GM19372 (cell line): ENCODE results near the gene KRT33A.
"Not testable (repeated sequence)": the region's sequence is repeated elsewhere in the genome, so short reads cannot be mapped to it uniquely, and the experiment has no call there.

Experiments used
- ATAC-seq: cut with Tn5 transposase; IDR thresholded peaks from one replicate; pipeline ENCODE4 v1.9.1; 2021; ENCODE audit warnings: mild to moderate bottlenecking, low read depth, moderate library complexity; ENCODE audit not compliant: unreplicated experiment

KRT33A gene

DNA sequence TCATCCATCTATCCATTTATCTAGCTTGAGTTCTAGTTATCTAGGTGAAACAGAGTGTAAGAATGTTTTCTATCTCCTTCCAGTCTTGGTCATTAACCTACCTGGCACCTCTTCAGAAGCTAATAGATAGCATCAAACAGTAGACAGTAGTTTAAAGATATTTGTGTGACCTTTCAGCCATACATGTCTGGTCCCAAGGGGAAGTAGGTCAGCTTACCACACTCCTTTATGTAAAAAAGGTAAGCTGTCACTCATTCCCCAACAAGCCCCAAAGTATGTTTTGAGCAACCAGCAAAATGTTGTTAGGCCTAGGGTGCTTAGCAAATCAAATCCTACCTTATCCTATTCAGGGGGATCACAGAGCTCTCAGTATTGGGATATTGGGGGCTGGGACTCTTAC, 15.4 kb upstream of the KRT33A start:
- no peak for ATAC-seq

GRCh38 chr17:41363881-41364280, 13.3 kb upstream of the KRT33A start:
- no peak for ATAC-seq

DNA sequence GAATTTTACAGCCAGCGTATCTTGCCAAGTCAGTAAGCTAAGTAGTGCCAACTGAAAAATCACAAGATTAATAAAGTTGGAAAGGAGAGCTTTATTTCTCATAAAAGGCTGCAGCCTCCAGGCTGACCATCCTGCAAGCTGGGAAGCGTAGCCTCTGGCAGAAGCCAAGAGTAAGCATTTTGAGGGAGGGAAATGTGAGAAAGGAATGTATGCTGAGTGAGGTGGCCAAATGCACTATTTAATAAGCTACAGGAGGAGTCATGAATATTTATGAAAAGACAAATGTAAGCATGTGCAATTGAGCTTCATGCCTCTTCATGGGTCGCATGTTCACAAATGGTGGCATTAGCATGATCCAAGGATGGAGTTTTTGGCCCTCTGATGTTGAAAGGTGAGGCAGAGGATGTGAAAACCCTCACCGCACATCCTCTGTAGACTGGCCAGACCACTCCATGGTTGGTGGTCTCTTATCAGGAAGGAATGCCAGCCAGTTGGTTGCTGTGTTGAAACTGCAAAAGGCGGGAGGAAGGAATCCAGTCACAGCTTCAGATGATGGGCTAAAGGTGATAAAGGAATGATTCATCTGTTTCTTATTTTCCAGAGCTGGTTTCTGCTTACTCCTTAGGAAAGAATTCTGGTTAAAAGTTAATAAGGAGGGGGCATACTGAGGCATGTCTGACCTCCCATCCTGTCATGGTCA, 9.8 kb upstream of the KRT33A start:
- no peak for ATAC-seq

- no peak for ATAC-seq
These were observed 3.9 kb upstream of the KRT33A start for GRCh38 chr17:41354536-41354935.

DNA sequence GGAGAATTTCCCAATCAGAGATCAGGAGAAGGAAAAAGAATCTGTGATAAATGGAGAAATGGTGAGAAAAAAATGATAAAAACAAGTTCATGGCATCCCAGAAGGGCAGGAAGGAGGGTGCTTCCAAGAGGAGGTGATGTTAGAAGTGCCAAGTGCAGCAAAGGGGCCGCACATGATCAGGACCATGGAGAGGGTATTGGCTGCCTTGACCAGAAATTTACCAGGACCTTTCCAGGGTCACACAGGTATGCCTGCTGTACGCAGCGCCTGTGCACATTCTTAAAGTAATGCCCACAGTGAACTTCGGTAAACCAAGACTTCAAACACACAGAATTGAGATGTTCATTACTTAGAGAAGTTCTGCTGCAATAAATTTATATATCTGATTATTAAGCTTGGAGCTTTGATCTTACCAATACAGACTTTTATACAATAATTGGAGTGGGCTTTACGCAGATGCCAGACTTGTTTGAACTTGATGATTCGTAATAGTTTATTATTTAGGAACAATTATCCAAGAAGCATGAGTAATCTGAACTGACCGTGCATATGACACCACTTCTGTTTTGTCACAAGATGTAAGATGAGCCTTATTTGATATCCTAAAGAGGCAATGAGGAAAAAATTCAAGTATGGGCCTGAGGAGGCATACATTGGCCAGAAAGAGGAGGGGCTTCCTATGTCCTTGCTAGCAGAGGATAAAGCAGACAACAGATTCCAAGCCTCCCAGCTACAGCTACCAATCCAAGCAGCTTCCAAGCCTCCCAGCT, 2.2 kb upstream of the KRT33A start:
- no peak for ATAC-seq

GRCh38 chr17:41351177-41351576, 549 bp upstream of the KRT33A start:
- no peak for ATAC-seq

GRCh38 chr17:41347869-41348760, 2.5 kb downstream of the KRT33A start:
- no peak for ATAC-seq

DNA sequence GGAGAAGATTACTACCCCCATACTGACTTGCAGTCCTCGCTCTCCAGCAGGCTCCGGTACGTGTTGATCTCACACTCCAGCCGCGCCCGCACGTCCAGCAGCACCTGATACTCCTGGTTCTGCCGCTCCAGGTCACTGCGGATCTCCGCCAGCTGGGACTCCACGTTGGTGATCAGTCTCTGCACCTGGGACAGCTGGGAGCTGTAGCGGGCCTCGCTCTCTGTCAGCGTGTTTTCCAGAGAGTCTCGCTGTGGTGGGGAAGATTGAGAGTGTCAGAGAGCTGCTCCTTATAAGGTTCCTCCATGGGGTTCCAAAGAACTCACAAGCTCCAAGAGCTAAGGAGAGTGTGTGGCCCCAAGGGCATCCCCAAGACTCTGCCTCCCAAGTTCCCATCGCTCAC, 4.2 kb downstream of the KRT33A start:
- ATAC-seq, result not testable (repeated sequence)

GRCh38 chr17:41345992-41346391, 4.6 kb downstream of the KRT33A start:
- ATAC-seq, result no peak

- no peak for ATAC-seq
These were observed 7.6 kb downstream of the KRT33A start for GRCh38 chr17:41343029-41343428.

- ATAC-seq, result no peak
These were observed 9.4 kb downstream of the KRT33A start for GRCh38 chr17:41340934-41341861.

- no peak for ATAC-seq
These were observed 10.1 kb downstream of the KRT33A start for GRCh38 chr17:41340494-41340893.

DNA sequence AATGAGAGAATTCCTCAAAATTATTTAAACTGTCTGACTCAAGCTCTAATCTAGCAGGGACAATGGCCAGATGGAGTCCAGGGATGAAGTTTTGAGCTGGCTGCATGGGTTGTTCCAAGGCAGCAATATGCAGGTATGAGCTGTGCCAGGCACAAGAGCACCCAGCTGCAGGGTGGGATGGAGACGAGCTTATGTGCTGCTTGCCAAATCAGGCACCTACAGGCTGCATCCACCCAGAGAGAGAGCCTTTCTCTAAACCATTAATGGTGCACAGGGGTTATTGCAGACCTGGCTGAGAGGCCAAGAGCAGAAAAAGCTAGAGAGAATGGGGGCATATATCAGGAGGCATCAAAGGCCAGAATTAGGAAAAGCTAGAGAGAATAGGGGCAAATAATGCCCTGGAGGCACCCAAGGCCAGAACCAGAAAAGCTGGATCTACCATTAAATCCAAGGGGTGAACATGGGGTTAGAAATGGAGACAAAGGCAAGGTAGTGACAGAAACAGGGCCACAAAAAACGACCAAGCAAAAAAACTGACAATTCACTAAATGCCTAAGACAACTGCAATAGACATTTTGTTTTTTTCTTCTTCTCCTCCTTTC, 11.0 kb downstream of the KRT33A start:
- no peak for ATAC-seq

DNA sequence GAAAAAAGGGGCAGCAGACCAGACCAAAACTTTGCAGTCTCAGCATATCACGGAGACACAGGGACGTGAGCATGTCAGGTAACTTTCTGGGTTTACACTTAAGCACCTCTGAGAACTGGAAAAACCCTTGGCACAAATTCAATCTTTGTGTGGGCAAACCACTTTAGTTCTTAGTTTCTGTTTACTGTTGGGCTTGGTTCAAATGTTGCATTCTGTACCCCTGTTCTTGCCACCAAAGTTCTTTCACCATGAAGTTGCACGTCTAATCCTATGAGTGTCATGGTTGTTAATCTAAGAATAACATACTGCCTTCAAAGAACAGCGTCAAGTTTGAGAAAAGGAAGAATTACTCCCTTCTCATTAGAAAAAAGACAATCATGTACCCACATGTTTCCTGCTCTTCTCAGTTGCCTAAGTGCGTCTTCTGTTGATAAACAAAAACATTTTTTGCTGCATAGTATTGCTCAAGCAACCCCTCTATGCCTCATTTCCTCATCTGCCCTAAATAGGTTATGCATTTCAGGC, 11.6 kb downstream of the KRT33A start:
- no peak for ATAC-seq

GRCh38 chr17:41335747-41336146, 14.9 kb downstream of the KRT33A start:
- no peak for ATAC-seq

- ATAC-seq, result no peak
These were observed 16.0 kb downstream of the KRT33A start for GRCh38 chr17:41334385-41335305.

- no peak for ATAC-seq
These were observed 16.8 kb downstream of the KRT33A start for GRCh38 chr17:41333836-41334235.

DNA sequence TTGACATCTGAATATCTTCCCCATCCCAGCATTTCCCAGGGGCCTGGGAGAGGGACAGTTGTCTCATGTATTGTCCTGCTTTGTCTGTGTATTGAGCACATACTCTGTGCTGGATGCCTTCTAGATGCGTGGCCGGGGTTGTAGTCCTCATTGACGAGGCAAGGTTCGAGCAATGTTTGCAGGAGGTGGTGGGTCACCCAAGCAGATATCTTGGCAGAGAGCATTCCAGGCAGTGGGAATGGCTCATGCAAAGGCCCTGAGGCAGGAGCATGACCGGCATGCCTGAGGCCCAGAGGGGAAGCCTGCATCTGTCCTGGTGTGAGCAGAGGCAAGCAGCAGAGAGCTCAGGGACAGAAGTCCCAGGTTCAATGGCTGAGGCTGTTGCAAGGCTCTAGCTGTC, 17.5 kb downstream of the KRT33A start:
- no peak for ATAC-seq
